ENCODE measurements around the gene CHCHD2.

The CHCHD2 gene

DNA sequence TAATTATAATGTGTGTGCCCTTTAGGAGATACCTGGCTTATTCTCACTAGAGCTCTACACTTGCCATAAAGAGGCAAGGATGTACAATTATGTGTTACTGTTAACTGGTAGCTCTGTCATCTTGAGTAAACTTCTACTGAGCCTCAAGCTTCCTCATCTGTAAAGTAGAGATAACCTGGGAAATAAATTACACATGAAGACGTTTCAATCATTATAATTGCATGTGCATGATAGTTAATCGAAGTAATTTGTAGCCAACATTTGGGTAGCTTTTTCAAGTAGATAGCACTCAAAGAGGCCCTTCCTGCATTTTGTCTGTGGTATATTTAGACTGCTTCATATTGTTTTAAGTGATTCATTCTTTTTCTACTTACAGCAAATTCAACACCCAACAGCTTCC lies 52.3 kb downstream of the CHCHD2 start:
- H3F3A ChIP-seq (ENCODE audit: control insufficient read depth, insufficient read depth), result peaks cover 50% of the 10 kb centered on the region
- peaks cover 11% of the 10 kb centered on the region for H4K20me1 ChIP-seq (ENCODE audit: control insufficient read depth, insufficient read depth, low read depth, low read length)
- no peak for TF ChIP-seq EZH2phosphoT487 (IDR thresholded peaks at IDR 0.05; ENCODE audit: borderline replicate concordance, low read length)
- TF ChIP-seq, protein P1, sequence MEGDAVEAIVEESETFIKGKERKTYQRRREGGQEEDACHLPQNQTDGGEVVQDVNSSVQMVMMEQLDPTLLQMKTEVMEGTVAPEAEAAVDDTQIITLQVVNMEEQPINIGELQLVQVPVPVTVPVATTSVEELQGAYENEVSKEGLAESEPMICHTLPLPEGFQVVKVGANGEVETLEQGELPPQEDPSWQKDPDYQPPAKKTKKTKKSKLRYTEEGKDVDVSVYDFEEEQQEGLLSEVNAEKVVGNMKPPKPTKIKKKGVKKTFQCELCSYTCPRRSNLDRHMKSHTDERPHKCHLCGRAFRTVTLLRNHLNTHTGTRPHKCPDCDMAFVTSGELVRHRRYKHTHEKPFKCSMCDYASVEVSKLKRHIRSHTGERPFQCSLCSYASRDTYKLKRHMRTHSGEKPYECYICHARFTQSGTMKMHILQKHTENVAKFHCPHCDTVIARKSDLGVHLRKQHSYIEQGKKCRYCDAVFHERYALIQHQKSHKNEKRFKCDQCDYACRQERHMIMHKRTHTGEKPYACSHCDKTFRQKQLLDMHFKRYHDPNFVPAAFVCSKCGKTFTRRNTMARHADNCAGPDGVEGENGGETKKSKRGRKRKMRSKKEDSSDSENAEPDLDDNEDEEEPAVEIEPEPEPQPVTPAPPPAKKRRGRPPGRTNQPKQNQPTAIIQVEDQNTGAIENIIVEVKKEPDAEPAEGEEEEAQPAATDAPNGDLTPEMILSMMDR (IDR thresholded peaks at IDR 0.05; ENCODE audit: low read depth, low read length, poor library complexity, severe bottlenecking), result no peak
- H3K4me3 ChIP-seq (ENCODE audit: low read length), result peak overlapping the region; percentile 77
- H3K9me3 ChIP-seq (ENCODE audit: control insufficient read depth, insufficient read depth, low read length), result no peaks in the 10 kb centered on the region
- no peaks in the 10 kb centered on the region for H3K27me3 ChIP-seq (ENCODE audit: control insufficient read depth, low read length)
- peaks cover 92% of the 10 kb centered on the region for H3K36me3 ChIP-seq (ENCODE audit: control insufficient read depth, low read length)
- peak overlapping the region; percentile 22; the same call in 1 of the 2 replicates for H3K27ac ChIP-seq (ENCODE audit: low read depth, low read length)
- H3K4me2 ChIP-seq (ENCODE audit: low read length), result peak overlapping the region; percentile 57
- H3K9me2 ChIP-seq (replicated peaks; ENCODE audit: control insufficient read depth, low read length), result no peaks in the 10 kb centered on the region
- peaks cover 93% of the 10 kb centered on the region for H3K79me2 ChIP-seq (ENCODE audit: control insufficient read depth, low read length)
- peaks cover 55% of the 10 kb centered on the region for H3K4me1 ChIP-seq (ENCODE audit: control insufficient read depth, low read length)

DNA sequence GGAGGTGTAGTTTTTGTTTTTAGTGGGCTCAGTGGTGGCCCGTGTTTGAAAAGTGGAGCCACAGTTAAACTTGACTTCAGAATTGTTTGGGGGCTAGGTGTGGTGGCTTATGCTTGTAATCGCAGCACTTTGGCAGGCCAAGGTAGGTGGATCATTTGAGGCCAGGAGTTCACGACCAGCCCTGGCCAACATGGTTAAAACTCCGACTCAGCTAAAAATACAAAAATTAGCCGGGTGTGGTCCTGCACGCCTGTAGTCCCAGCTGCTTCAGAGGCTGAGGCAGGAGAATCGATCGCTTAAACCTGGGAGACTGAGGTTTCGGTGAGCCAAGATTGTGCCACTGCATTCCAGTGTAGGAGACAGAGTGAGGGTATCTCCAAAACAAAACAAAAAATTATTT lies 52.9 kb downstream of the CHCHD2 start:
- H3F3A ChIP-seq (ENCODE audit: control insufficient read depth, insufficient read depth), result peaks cover 47% of the 10 kb centered on the region
- peak overlapping the region; percentile 3; the same call in 1 of the 2 replicates for H3K27ac ChIP-seq (ENCODE audit: low read depth, low read length)
- no peaks in the 10 kb centered on the region for H3K9me2 ChIP-seq (replicated peaks; ENCODE audit: control insufficient read depth, low read length)
- H3K36me3 ChIP-seq (ENCODE audit: control insufficient read depth, low read length), result peaks cover 91% of the 10 kb centered on the region
- TF ChIP-seq EZH2phosphoT487 (IDR thresholded peaks at IDR 0.05; ENCODE audit: borderline replicate concordance, low read length), result no peak
- H3K27me3 ChIP-seq (ENCODE audit: control insufficient read depth, low read length), result no peaks in the 10 kb centered on the region
- H4K20me1 ChIP-seq (ENCODE audit: control insufficient read depth, insufficient read depth, low read depth, low read length), result peaks cover 11% of the 10 kb centered on the region
- H3K4me2 ChIP-seq (ENCODE audit: low read length), result peak overlapping the region; percentile 57
- H3K9me3 ChIP-seq (ENCODE audit: control insufficient read depth, insufficient read depth, low read length), result no peaks in the 10 kb centered on the region
- peak overlapping the region; percentile 77 for H3K4me3 ChIP-seq (ENCODE audit: low read length)
- peaks cover 60% of the 10 kb centered on the region for H3K4me1 ChIP-seq (ENCODE audit: control insufficient read depth, low read length)
- peaks cover 96% of the 10 kb centered on the region for H3K79me2 ChIP-seq (ENCODE audit: control insufficient read depth, low read length)

All from DOHH2 (cell line).